Measurements from ENCODE around the gene UTP20. TPM values are rescaled to one million over a fixed set of nuclear protein-coding genes. Genes with fewer than 3 reads are reported as not detected.

The UTP20 gene
- total RNA-seq, result 18.7 and 23.1 TPM in 2 replicates

DNA sequence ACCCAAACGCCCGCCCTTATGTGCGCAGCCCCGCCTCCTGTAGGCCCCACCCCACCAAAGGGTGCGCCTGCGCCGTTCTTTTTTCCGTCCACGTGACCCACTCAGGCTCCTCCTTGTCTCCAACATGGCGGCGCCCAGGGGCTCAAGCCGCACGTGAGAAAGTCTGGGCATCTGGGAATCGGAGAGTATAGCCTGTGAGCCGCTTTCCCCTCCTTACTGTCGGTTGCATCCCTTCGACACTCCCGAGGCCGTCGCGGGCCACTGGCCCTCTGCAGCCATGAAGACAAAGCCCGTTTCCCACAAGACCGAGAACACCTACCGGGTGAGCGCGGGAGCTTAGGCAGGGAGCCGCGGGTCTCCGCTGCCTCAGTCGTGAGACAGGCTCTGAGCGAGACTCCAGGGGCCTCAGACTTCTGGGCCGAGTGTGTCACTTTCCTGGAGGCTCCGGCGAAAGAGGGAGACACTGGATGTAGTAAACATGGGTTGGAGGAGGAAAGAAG is at the start of gene UTP20:
Gene UTP20, plus strand, starts transcription at position 100 of the 500 bp plus-strand sequence. Its CDS starts 178 bp downstream, at position 278.

DNA sequence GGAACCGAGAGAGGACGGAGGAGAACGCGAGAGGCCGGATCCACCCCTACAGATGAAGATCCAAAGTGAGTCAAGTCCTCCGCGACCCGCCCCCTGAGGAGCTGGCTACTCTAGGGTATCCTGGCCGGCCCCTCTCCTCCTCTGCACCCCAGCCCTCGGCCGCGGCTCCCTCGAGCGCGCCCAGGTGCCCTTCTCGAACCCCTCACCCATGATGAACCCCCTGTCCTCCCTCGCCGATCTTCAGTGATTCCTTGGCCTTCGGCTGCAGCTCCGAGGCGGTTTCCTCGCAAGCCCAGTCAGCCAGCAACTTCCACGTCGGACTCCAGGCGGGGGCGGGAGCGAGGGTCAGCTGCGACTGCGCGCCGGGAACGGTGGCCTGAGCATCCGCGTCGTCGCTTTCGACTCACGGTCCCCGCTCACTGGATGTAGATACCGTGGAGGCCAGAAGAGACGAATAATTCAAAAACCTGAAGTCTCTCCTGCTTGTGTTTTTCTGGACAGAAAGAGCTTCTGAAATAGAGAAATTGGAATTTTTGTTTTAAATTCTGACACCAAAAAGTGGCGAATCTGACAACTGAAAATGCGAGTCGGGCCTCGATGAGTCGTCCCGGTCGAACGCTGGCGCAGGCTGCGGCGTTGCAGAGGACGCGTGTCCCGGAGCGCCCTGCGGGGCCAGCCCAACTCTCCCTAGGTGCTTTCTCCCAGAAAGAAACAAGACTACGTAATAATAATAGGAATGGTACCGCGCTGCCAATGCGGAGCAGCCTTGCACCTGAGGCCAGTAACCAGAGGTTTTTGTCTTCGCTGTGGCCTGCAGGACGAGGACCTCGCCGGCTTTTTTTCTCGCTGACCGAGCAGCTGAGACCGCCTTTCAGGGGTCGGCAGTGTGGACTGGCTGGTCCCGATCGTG is 127.8 kb downstream of the UTP20 start, which contains the start of gene ARL1:
Gene ARL1, minus strand, starts transcription at position 337 of the 910 bp plus-strand sequence. Its CDS starts 127 bp downstream, at position 210.

Other genes with a start within 250 kb of the UTP20 start
- not detected in 2 replicates for gene SLC5A8, start 69.9 kb upstream of the UTP20 start, total RNA-seq
- 131 and 210 TPM in 2 replicates for gene ARL1, start 127.7 kb downstream of the UTP20 start, total RNA-seq
- not detected in 2 replicates for gene SPIC, start 195.2 kb downstream of the UTP20 start, total RNA-seq

Data from smooth muscle cell of trachea (primary cell).